Activated B cell treated with CpG ODN at 0.5 μM for 24 hours (primary cell): ENCODE data around the gene MAP3K15. TPM values are rescaled to one million over a fixed set of nuclear protein-coding genes. Genes with fewer than 3 reads are reported as not detected.

ENCODE experiments used
- ATAC-seq: fragments of 200-7000 bp; cut with Tn5 transposase; one replicate; pipeline ENCODE4 v1.10.0; 2021; ENCODE audit warnings: low read depth, mild to moderate bottlenecking, moderate library complexity
- CTCF ChIA-PET: fragments of 350-600 bp; sonication (Branson Sonifier 250); formaldehyde crosslinking; loops from one replicate; lab custom pipeline; 2021; ENCODE audit warnings: antibody characterized with exemption; lab: Charles Lee
- POLR2A ChIA-PET: fragments of 350-600 bp; sonication (Branson Sonifier 250); formaldehyde crosslinking; loops from one replicate; lab custom pipeline; 2021; ENCODE audit warnings: antibody characterized with exemption; lab: Charles Lee
- DNase-seq: peaks from one replicate; pipeline ENCODE4 v3.0.0; 2022
- H3K27ac Mint-ChIP-seq: one replicate; pipeline ENCODE4 v1.8.0; 2020; ENCODE audit warnings: mixed read lengths
- H3K27me3 Mint-ChIP-seq: one replicate; pipeline ENCODE4 v1.8.0; 2021; ENCODE audit warnings: mixed read lengths
- H3K36me3 Mint-ChIP-seq: one replicate; pipeline ENCODE4 v1.8.0; 2021; ENCODE audit warnings: low read depth, mixed read lengths
- H3K4me1 Mint-ChIP-seq: one replicate; pipeline ENCODE4 v1.8.0; 2021; ENCODE audit warnings: mixed read lengths
- H3K4me3 Mint-ChIP-seq: one replicate; pipeline ENCODE4 v1.8.0; 2020; ENCODE audit warnings: mild to moderate bottlenecking, mixed read lengths
- H3K9me3 Mint-ChIP-seq: one replicate; pipeline ENCODE4 v1.8.0; 2020; ENCODE audit warnings: mixed read lengths
- intact Hi-C: fragments of 100-400 bp; cut with micrococcal nuclease; formaldehyde crosslinking; loops from one replicate; pipeline ENCODE4 v1.15.1; 2024
- total RNA-seq: library from RNA; stranded (reverse); gene quantifications from 2 replicates; pipeline ENCODE4 v1.2.3, GENCODE V29; 2022
- TF ChIP-seq, protein P1 (sequence below): fragments of 200-600 bp; IDR thresholded peaks from one replicate; pipeline ENCODE4 v1.8.0; 2022; ENCODE audit warnings: antibody characterized with exemption, mild to moderate bottlenecking

The MAP3K15 gene
- total RNA-seq, 1 donor from 2014 or later = 0.11 TPM

DNA sequence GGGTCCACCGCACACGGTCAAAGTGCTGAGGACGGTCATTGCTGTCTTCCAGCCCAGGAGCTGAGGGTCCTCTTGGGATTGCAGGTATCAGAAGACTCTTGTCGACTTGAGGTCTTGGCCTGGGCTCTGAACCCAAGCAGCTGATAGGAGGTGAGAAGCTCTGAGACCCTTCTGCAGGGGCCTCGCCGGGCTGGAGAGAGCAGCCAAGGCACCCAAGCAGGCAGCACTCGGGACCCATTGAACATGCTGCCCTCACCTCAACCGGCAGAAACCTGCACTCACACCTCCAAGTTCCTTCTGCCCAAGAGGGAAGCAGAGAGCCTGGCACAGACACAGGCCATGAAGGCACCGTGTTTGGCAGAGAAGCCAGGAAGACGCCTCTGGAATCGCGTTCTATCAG, 137.5 kb downstream of the MAP3K15 start:
- intact Hi-C loops = loop anchor here (10.0 kb wide), 1 partner anchor 747 kb away; no protein-coding TSS in a partner anchor
- H3K27me3 Mint-ChIP-seq = peaks cover 4% of the 10 kb centered on the region
- no peak for ATAC-seq

DNA sequence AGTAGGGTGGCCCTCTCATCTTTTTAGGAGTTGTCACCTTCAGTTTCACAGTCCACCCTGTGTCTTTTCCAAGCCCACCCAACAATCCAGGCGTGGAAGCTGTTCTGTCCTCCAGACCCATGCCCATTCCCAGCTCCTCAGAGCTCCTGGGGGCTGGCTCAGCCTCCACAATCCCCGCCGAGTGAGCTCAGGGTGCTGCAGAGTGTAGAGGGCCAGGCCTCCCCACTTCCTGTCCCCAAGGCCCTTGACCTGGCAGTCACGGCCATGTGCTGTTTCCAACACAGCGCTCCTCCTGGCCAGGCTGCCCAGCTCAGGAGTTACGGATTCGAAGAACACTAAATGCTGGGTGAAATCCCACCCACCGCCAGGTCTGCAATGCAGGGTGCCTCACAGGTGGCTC, 139.8 kb downstream of the MAP3K15 start:
- Mint-ChIP-seq H3K27me3 (no peaks in the 10 kb centered on the region), H3K36me3 (no peaks in the 10 kb centered on the region), H3K4me1 (peaks cover 7% of the 10 kb centered on the region), H3K27ac (no peak overlapping the region), H3K9me3 (no peaks in the 10 kb centered on the region), H3K4me3 (no peak overlapping the region)
- ATAC-seq (no peak), DNase-seq (no peak)
- POLR2A ChIA-PET = no interaction called here
- TF ChIP-seq, protein P1, sequence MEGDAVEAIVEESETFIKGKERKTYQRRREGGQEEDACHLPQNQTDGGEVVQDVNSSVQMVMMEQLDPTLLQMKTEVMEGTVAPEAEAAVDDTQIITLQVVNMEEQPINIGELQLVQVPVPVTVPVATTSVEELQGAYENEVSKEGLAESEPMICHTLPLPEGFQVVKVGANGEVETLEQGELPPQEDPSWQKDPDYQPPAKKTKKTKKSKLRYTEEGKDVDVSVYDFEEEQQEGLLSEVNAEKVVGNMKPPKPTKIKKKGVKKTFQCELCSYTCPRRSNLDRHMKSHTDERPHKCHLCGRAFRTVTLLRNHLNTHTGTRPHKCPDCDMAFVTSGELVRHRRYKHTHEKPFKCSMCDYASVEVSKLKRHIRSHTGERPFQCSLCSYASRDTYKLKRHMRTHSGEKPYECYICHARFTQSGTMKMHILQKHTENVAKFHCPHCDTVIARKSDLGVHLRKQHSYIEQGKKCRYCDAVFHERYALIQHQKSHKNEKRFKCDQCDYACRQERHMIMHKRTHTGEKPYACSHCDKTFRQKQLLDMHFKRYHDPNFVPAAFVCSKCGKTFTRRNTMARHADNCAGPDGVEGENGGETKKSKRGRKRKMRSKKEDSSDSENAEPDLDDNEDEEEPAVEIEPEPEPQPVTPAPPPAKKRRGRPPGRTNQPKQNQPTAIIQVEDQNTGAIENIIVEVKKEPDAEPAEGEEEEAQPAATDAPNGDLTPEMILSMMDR = no peak
- CTCF ChIA-PET = no interaction called here
- intact Hi-C loops = loop anchor here (10.0 kb wide), 1 partner anchor 749 kb away; no protein-coding TSS in a partner anchor

More for the DNA sequence above, 137.5 kb downstream of the MAP3K15 start:
- Mint-ChIP-seq H3K9me3 (no peaks in the 10 kb centered on the region), H3K36me3 (no peaks in the 10 kb centered on the region), H3K27ac (no peak overlapping the region), H3K4me3 (no peak overlapping the region), H3K4me1 (peaks cover under 1% of the 10 kb centered on the region)
- TF ChIP-seq, protein P1 = no peak
- no peak for DNase-seq
- CTCF ChIA-PET = no interaction called here
- POLR2A ChIA-PET = no interaction called here

DNA sequence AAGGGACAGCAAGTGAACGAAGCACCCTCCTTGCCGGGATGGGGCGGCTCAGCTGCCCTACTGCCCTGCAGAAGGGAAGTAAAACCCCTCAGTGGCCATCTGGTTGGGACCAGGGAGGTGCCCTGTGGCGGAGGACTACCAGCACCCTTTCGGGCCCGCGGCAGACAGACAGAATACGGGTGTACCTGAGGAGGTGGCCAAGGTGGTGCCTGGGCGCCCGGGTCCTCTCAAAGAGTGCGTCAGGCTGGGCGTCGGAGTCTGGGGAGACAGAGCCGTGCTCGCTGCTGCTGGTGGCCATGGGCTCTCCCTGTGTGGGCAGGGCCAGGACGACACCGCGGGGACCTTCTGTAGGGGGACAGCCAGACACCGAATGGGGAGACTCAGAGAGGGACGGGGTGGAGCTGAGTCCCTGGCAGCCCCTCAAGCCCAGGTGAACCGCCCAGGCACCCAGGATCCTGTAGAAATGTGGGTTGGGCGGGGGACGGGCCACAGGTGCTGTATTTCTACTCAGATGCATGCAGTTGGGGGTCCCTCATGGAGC, 141.9 kb downstream of the MAP3K15 start:
- Mint-ChIP-seq H3K27ac (no peak overlapping the region), H3K36me3 (no peaks in the 10 kb centered on the region), H3K4me3 (no peak overlapping the region), H3K4me1 (peaks cover 7% of the 10 kb centered on the region), H3K9me3 (no peaks in the 10 kb centered on the region), H3K27me3 (no peaks in the 10 kb centered on the region)
- intact Hi-C loops = loop anchor here (5.0 to 10.0 kb wide), 2 partner anchors 534 to 751 kb away; no protein-coding TSS in a partner anchor
- ChIA-PET POLR2A (no interaction called here), CTCF (no interaction called here)
- ATAC-seq (no peak), DNase-seq (no peak)
- TF ChIP-seq, protein P1 = no peak

DNA sequence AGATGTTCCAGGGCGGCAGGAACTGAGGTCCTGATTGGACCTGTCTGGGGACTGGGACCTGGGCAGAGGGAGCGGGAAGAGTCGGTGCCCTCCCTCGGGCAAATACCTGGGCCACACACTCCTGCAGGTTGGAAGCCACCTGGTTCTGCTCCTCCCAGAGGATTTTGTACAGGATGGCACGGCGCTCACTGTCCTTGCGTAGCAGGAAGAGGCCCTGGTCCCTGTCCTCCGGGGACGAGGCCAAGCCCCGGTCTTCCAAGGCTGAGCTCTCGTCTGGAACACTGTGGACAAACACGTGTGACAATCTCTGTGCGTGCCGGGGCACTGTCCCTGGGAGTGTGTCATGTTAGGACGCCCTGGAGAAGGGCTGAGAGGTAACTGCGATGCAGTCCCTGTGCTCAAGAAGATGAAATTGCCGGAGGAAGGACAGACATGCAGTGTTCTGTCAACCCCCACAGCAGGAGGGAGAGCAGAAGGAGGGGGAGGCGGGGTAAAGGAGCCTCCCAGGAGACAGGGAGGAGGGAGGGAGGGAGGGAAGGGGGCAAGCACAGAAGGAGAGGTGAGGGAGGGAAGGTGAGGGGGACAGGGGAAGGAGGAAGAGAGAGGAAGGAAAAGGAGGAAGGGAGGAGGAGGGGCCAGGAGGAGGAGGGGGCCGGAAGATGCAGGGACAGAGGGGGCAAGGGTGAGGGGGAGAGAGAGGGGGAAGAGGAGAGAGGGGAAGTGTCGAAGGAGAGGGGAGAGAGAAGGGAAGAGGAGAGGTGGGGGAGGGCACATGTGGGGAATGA, 142.6 kb downstream of the MAP3K15 start:
- H3K27me3 Mint-ChIP-seq = no peaks in the 10 kb centered on the region
- intact Hi-C loops = loop anchor here (1.0 to 10.0 kb wide), 4 partner anchors 163 to 752 kb away; no protein-coding TSS in a partner anchor
- no peak overlapping the region for H3K27ac Mint-ChIP-seq
- H3K36me3 Mint-ChIP-seq = no peaks in the 10 kb centered on the region
- CTCF ChIA-PET = interaction anchor here (1.0 to 2.0 kb wide), 5 partner anchors 10 to 695 kb away, joined by 3 to 8 read pairs (median 3); no protein-coding TSS in a partner anchor
- ATAC-seq = peak; percentile 56
- peak overlapping the region; percentile 85 for H3K4me3 Mint-ChIP-seq
- POLR2A ChIA-PET = no interaction called here
- no peak for DNase-seq
- H3K9me3 Mint-ChIP-seq = no peaks in the 10 kb centered on the region
- H3K4me1 Mint-ChIP-seq = peaks cover 7% of the 10 kb centered on the region
- TF ChIP-seq, protein P1 = no peak

DNA sequence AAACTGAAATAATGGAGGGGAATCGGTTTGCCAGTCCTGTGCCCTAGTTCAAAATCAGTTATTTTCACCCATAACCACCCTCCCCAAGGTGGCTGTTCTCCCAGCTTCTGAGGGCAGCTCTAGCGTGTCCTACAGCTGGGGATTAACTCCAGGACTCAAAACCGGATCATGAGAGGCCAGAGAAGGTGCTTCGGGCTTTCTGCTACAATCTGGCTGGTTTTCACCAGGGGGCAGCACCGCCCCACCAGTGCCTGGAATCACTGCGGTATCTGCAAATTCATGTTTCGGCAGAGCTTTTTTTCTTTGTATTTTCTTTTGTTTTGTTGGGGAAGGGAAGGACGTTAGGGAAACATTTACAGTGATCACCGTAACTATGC, 143.2 kb downstream of the MAP3K15 start:
- Mint-ChIP-seq H3K27me3 (no peaks in the 10 kb centered on the region), H3K27ac (no peak overlapping the region), H3K4me3 (peak overlapping the region; percentile 85), H3K4me1 (peaks cover 7% of the 10 kb centered on the region), H3K9me3 (no peaks in the 10 kb centered on the region), H3K36me3 (no peaks in the 10 kb centered on the region)
- ChIA-PET CTCF (interaction anchor here (1.0 to 2.0 kb wide), 6 partner anchors 10 to 696 kb away, joined by 3 to 8 read pairs (median 3); no protein-coding TSS in a partner anchor), POLR2A (no interaction called here)
- intact Hi-C loops = loop anchor here (1.0 to 10.0 kb wide), 4 partner anchors 163 to 753 kb away; no protein-coding TSS in a partner anchor
- TF ChIP-seq, protein P1 = no peak
- DNase-seq (peak; percentile 47), ATAC-seq (peak; percentile 77)
